Panc1 (cell line): ENCODE data around the gene APOBEC2. TPM values are rescaled to one million over a fixed set of nuclear protein-coding genes. Genes with fewer than 3 reads are reported as not detected.

Experiments
- ATAC-seq: fragments of 200-7000 bp; cut with Tn5 transposase; 2 replicates; pipeline ENCODE4 v1.9.1; 2020; ENCODE audit warnings: mild to moderate bottlenecking, moderate library complexity
- BruUV-seq: library from RNA; stranded (reverse); fragments of 400-500 nt; replicated peaks from 2 replicates; lab custom pipeline; 2021; lab: Mats Ljungman, UMichigan
- CTCF ChIA-PET: fragments of 300-600 bp; sonication (Branson Sonifier 250); formaldehyde crosslinking; loops from one replicate; lab custom pipeline; 2022; ENCODE audit warnings: antibody characterized with exemption; lab: Charles Lee
- POLR2A ChIA-PET: fragments of 300-600 bp; sonication (Branson Sonifier 250); formaldehyde crosslinking; loops from one replicate; lab custom pipeline; 2022; ENCODE audit warnings: antibody characterized with exemption; lab: Charles Lee
- DNase-seq: peaks from one replicate; pipeline ENCODE4 v3.0.0-alpha.2; 2010; ENCODE audit warnings: low read depth, low spot score
- H3K27ac ChIP-seq: 2 replicates; pipeline ENCODE4 v1.5.1; 2011; ENCODE audit warnings: mild to moderate bottlenecking, low read length, inconsistent platforms
- H3K27me3 ChIP-seq: fragments of 200-500 bp; sonication (Bioruptor generic); 2 replicates; pipeline ENCODE4 v1.6.0; 2014; ENCODE audit warnings: low read length, inconsistent platforms; ENCODE audit not compliant: control insufficient read depth, insufficient read depth
- H3K36me3 ChIP-seq: fragments of 200-500 bp; sonication (Bioruptor generic); 2 replicates; pipeline ENCODE4 v1.5.1; 2014; ENCODE audit warnings: inconsistent platforms, mild to moderate bottlenecking, low read length, moderate library complexity; ENCODE audit not compliant: control insufficient read depth, insufficient read depth
- H3K4me1 ChIP-seq: 2 replicates; pipeline ENCODE4 v1.5.1; 2011; ENCODE audit warnings: inconsistent platforms, mild to moderate bottlenecking, low read length, moderate library complexity; ENCODE audit not compliant: control insufficient read depth, insufficient read depth
- H3K4me3 ChIP-seq, 2 experiments: 2 replicates each; pipeline ENCODE4 v1.5.1; 2011 to 2012; ENCODE audit warnings: low read depth in 2 of 2, low read length in 2 of 2, mild to moderate bottlenecking in 2 of 2, inconsistent platforms in 1 of 2, moderate library complexity in 1 of 2
- H3K9me3 ChIP-seq: fragments of 200-500 bp; sonication (Bioruptor generic); 2 replicates; pipeline ENCODE4 v1.5.1; 2014; ENCODE audit warnings: low read depth, mild to moderate bottlenecking, inconsistent platforms, low read length, moderate library complexity; ENCODE audit not compliant: control insufficient read depth, insufficient read depth
- POLR2AphosphoS5 ChIP-seq: IDR thresholded peaks from 2 replicates; pipeline ENCODE4 v1.6.1; 2012; ENCODE audit warnings: mild to moderate bottlenecking, low read depth, low read length, moderate library complexity
- SIN3A ChIP-seq: IDR thresholded peaks from 2 replicates; pipeline ENCODE4 v1.6.1; 2012; ENCODE audit warnings: low read depth, mild to moderate bottlenecking, low read length, moderate library complexity, borderline replicate concordance; ENCODE audit not compliant: insufficient read depth
- TCF7L2 ChIP-seq: IDR thresholded peaks from 2 replicates; pipeline ENCODE4 v1.6.1; 2011; ENCODE audit warnings: mild to moderate bottlenecking, low read depth, low read length, inconsistent platforms
- in situ Hi-C: cut with HindIII; loops from 2 replicates; pipeline ENCODE4 v1.10.0; 2016; ENCODE audit warnings: low sequenced_read_pairs, low pct_unique_long_range_greater_than_20kb
- intact Hi-C: fragments of 100-400 bp; cut with micrococcal nuclease; formaldehyde crosslinking; loops from one replicate; pipeline ENCODE4 v1.10.0; 2022; ENCODE audit not compliant: unreplicated experiment
- total RNA-seq: library from RNA; stranded (reverse); gene quantifications from one replicate; pipeline ENCODE4 v1.2.1, GENCODE V29; 2021; ENCODE audit not compliant: unreplicated experiment
- TF ChIP-seq, protein P1 (sequence below), 2 experiments: IDR thresholded peaks; 2 replicates each; pipeline ENCODE4 v1.6.1; 2011 to 2012; ENCODE audit warnings: low read depth in 2 of 2, control low read depth in 1 of 2, low read length in 1 of 2, mild to moderate bottlenecking in 1 of 2, moderate library complexity in 1 of 2; ENCODE audit not compliant: insufficient read depth in 1 of 2
- TF ChIP-seq, protein P2 (sequence below): fragments of 450-650 bp; IDR thresholded peaks from 2 replicates; pipeline ENCODE4 v1.5.1; 2017; ENCODE audit warnings: mild to moderate bottlenecking

APOBEC2 gene
- total RNA-seq, 1 experiment from 2014 or later, result not detected

DNA sequence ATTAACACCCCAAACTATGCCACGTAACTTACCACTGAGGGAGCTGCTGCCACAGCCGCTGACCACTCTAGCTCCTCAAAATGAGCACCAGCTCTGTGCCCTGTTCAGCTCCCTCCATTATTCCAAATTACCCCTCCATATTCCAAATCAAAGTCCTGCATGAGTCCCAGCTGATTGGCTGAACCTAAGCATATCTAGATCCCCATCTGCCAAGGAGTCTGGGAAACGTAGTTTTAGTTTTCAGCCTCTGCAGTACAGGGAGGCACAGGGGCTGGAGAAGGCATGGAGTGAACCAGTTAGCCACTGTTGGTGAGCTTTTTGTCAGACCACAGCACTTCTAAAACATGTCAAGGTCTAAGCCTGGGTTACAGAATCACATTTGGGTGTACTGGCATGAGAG lies 29.9 kb upstream of the APOBEC2 start:
- H3K27me3 ChIP-seq, result no peaks in the 10 kb centered on the region
- DNase-seq, result no peak
- no peak for ATAC-seq
- no TSS peak for BruUV-seq
- in situ Hi-C loops (no loop called here), intact Hi-C loops (loop anchor here (2.0 kb wide), 1 partner anchor 126 kb away; no protein-coding TSS in a partner anchor)
- no peaks in the 10 kb centered on the region for H3K36me3 ChIP-seq
- peaks cover 33% of the 10 kb centered on the region for H3K4me1 ChIP-seq
- no peaks in the 10 kb centered on the region for H3K9me3 ChIP-seq
- CTCF ChIA-PET, result no interaction called here
- H3K4me3 ChIP-seq, result no peak overlapping the region
- no peak for TF ChIP-seq SIN3A
- TF ChIP-seq, protein P1, sequence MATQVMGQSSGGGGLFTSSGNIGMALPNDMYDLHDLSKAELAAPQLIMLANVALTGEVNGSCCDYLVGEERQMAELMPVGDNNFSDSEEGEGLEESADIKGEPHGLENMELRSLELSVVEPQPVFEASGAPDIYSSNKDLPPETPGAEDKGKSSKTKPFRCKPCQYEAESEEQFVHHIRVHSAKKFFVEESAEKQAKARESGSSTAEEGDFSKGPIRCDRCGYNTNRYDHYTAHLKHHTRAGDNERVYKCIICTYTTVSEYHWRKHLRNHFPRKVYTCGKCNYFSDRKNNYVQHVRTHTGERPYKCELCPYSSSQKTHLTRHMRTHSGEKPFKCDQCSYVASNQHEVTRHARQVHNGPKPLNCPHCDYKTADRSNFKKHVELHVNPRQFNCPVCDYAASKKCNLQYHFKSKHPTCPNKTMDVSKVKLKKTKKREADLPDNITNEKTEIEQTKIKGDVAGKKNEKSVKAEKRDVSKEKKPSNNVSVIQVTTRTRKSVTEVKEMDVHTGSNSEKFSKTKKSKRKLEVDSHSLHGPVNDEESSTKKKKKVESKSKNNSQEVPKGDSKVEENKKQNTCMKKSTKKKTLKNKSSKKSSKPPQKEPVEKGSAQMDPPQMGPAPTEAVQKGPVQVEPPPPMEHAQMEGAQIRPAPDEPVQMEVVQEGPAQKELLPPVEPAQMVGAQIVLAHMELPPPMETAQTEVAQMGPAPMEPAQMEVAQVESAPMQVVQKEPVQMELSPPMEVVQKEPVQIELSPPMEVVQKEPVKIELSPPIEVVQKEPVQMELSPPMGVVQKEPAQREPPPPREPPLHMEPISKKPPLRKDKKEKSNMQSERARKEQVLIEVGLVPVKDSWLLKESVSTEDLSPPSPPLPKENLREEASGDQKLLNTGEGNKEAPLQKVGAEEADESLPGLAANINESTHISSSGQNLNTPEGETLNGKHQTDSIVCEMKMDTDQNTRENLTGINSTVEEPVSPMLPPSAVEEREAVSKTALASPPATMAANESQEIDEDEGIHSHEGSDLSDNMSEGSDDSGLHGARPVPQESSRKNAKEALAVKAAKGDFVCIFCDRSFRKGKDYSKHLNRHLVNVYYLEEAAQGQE (IDR thresholded peaks at IDR 0.05; ENCODE audit: insufficient read depth in 1 of 2, low read depth in 2 of 2, low read length in 1 of 2), result no peak
- TF ChIP-seq, protein P2, sequence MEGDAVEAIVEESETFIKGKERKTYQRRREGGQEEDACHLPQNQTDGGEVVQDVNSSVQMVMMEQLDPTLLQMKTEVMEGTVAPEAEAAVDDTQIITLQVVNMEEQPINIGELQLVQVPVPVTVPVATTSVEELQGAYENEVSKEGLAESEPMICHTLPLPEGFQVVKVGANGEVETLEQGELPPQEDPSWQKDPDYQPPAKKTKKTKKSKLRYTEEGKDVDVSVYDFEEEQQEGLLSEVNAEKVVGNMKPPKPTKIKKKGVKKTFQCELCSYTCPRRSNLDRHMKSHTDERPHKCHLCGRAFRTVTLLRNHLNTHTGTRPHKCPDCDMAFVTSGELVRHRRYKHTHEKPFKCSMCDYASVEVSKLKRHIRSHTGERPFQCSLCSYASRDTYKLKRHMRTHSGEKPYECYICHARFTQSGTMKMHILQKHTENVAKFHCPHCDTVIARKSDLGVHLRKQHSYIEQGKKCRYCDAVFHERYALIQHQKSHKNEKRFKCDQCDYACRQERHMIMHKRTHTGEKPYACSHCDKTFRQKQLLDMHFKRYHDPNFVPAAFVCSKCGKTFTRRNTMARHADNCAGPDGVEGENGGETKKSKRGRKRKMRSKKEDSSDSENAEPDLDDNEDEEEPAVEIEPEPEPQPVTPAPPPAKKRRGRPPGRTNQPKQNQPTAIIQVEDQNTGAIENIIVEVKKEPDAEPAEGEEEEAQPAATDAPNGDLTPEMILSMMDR, result no peak
- TF ChIP-seq TCF7L2, result no peak
- no peak for TF ChIP-seq POLR2AphosphoS5
- POLR2A ChIA-PET, result interaction anchor here (0.5 kb wide), 1 partner anchor 9 kb away, joined by 4 read pairs; no protein-coding TSS in a partner anchor
- H3K27ac ChIP-seq, result peak overlapping the region; percentile 91

DNA sequence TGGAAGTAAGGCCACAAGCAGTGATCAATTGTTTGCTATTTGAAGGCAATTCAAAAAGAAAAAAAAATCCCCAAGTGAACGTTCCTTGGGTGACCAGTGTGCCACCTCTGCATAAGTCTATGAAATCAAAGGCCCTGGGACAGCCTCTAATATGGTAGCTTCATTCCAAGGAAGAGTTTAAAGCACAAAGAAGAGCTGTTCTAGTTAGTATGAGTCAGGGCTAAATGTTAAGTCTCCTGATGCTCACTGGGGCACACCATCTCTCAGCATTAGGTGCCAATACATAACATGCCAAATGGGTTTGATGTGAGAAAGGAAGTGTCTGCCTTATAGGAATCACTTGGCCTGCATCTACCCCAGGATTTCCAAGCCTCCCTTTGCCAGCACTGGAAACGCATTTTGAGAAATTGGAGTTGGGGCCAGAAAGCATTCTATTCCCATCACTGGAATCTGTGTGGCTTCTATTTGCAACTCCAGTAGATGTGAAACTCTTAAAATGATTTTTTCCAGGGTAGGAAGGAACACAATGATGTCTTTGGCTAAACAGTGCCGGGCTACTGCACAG lies 27.0 kb upstream of the APOBEC2 start:
- CTCF ChIA-PET, result interaction anchor here (0.6 kb wide), 1 partner anchor 131 kb away, joined by 3 read pairs; no protein-coding TSS in a partner anchor
- peaks cover 34% of the 10 kb centered on the region for H3K4me1 ChIP-seq
- H3K4me3 ChIP-seq, result no peak overlapping the region
- ATAC-seq, result no peak
- H3K27ac ChIP-seq, result peak overlapping the region; percentile 91
- TF ChIP-seq, protein P2, result no peak
- TF ChIP-seq SIN3A (no peak), TCF7L2 (no peak), POLR2AphosphoS5 (no peak)
- TF ChIP-seq, protein P1 (IDR thresholded peaks at IDR 0.05; ENCODE audit: insufficient read depth in 1 of 2, low read depth in 2 of 2, low read length in 1 of 2), result no peak
- intact Hi-C loops (no loop called here), in situ Hi-C loops (no loop called here)
- BruUV-seq, result no TSS peak
- H3K27me3 ChIP-seq, result no peaks in the 10 kb centered on the region
- H3K36me3 ChIP-seq, result no peaks in the 10 kb centered on the region
- POLR2A ChIA-PET, result no interaction called here
- H3K9me3 ChIP-seq, result no peaks in the 10 kb centered on the region
- DNase-seq, result no peak
